HUES6 (cell line): ENCODE measurements around the gene TYW3.

Source experiments
- H3K27ac ChIP-seq: 2 replicates; pipeline ENCODE4 v1.7.0; 2013; ENCODE audit warnings: low read depth, mild to moderate bottlenecking, low read length, inconsistent platforms
- H3K27me3 ChIP-seq: 2 replicates; pipeline ENCODE4 v1.6.1; 2013; ENCODE audit warnings: low read length; ENCODE audit not compliant: control insufficient read depth, insufficient read depth
- H3K36me3 ChIP-seq: 2 replicates; pipeline ENCODE4 v1.6.1; 2013; ENCODE audit warnings: low read length; ENCODE audit not compliant: control insufficient read depth, insufficient read depth
- H3K4me1 ChIP-seq: 2 replicates; pipeline ENCODE4 v1.6.1; 2013; ENCODE audit warnings: low read length; ENCODE audit not compliant: control insufficient read depth, insufficient read depth
- H3K4me3 ChIP-seq: 2 replicates; pipeline ENCODE4 v1.5.1; 2013; ENCODE audit warnings: low read depth, low read length
- H3K9ac ChIP-seq: one replicate; pipeline ENCODE4 v1.6.1; 2013; ENCODE audit warnings: mild to moderate bottlenecking, low read length
- H3K9me3 ChIP-seq: 2 replicates; pipeline ENCODE4 v1.6.1; 2013; ENCODE audit warnings: low read depth, low read length; ENCODE audit not compliant: control insufficient read depth, insufficient read depth

TYW3 gene

GRCh38 chr1:74791491-74791890, 58.5 kb downstream of the TYW3 start:
- no peaks in the 10 kb centered on the region for H3K9me3 ChIP-seq
- H3K27me3 ChIP-seq = no peaks in the 10 kb centered on the region
- H3K4me3 ChIP-seq = no peak overlapping the region
- no peaks in the 10 kb centered on the region for H3K36me3 ChIP-seq
- H3K4me1 ChIP-seq = no peaks in the 10 kb centered on the region
- no peak overlapping the region for H3K27ac ChIP-seq
- H3K9ac ChIP-seq = no peak overlapping the region

- H3K27ac ChIP-seq = no peak overlapping the region
- H3K4me1 ChIP-seq = no peaks in the 10 kb centered on the region
- no peaks in the 10 kb centered on the region for H3K27me3 ChIP-seq
- no peak overlapping the region for H3K9ac ChIP-seq
- H3K9me3 ChIP-seq = peaks cover 25% of the 10 kb centered on the region
- H3K4me3 ChIP-seq = no peak overlapping the region
- H3K36me3 ChIP-seq = no peaks in the 10 kb centered on the region
Measured at GRCh38 chr1:74799119-74799657, 66.2 kb downstream of the TYW3 start.

- Histone ChIP-seq H3K4me1 (no peaks in the 10 kb centered on the region), H3K4me3 (no peak overlapping the region), H3K27ac (no peak overlapping the region), H3K36me3 (no peaks in the 10 kb centered on the region), H3K9me3 (no peaks in the 10 kb centered on the region), H3K9ac (no peak overlapping the region), H3K27me3 (no peaks in the 10 kb centered on the region)
Measured at GRCh38 chr1:74811436-74812179, 78.7 kb downstream of the TYW3 start.

- no peak overlapping the region for H3K27ac ChIP-seq
- H3K4me3 ChIP-seq = no peak overlapping the region
- no peaks in the 10 kb centered on the region for H3K9me3 ChIP-seq
- no peaks in the 10 kb centered on the region for H3K4me1 ChIP-seq
- no peak overlapping the region for H3K9ac ChIP-seq
- no peaks in the 10 kb centered on the region for H3K36me3 ChIP-seq
- no peaks in the 10 kb centered on the region for H3K27me3 ChIP-seq
Measured at GRCh38 chr1:74812180-74812541, 79.2 kb downstream of the TYW3 start.
